ENCODE results near the gene WDR7.

DNA sequence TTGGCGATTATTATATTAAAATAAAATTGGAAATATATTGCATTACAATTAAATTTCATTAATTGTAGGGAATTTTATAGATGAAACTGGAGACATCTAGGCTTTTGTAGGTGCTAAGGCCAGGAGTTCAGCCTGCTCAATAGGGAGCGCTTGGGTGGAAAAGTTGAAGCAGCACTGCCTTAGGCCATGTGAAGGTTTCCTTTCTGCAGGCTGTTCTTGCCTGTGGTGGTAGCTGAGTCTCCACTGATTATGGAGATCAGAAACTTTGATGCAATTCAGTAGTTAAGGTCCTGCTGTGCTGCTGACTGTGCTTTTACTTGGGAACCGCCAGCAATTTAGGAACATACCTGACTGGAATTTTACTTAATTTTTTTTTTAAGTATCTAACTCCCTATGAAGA lies 315.9 kb downstream of the WDR7 start:
- TF ChIP-seq, protein P1, sequence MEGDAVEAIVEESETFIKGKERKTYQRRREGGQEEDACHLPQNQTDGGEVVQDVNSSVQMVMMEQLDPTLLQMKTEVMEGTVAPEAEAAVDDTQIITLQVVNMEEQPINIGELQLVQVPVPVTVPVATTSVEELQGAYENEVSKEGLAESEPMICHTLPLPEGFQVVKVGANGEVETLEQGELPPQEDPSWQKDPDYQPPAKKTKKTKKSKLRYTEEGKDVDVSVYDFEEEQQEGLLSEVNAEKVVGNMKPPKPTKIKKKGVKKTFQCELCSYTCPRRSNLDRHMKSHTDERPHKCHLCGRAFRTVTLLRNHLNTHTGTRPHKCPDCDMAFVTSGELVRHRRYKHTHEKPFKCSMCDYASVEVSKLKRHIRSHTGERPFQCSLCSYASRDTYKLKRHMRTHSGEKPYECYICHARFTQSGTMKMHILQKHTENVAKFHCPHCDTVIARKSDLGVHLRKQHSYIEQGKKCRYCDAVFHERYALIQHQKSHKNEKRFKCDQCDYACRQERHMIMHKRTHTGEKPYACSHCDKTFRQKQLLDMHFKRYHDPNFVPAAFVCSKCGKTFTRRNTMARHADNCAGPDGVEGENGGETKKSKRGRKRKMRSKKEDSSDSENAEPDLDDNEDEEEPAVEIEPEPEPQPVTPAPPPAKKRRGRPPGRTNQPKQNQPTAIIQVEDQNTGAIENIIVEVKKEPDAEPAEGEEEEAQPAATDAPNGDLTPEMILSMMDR (IDR thresholded peaks at IDR 0.05) = no peak
- no peak for TF ChIP-seq POLR2A (IDR thresholded peaks at IDR 0.05)
